NT2/D1 (cell line): ENCODE results near the gene RNF32.

Source experiments
- SUZ12 ChIP-seq: IDR thresholded peaks from 2 replicates; pipeline ENCODE4 v1.6.1; 2011; ENCODE audit not compliant: insufficient read length, insufficient read depth; ENCODE audit errors: extremely low read depth
- YY1 ChIP-seq: IDR thresholded peaks from 2 replicates; pipeline ENCODE4 v1.6.1; 2011; ENCODE audit not compliant: insufficient read length, insufficient read depth
- ZNF274 ChIP-seq: IDR thresholded peaks from 2 replicates; pipeline ENCODE4 v1.6.1; 2011; ENCODE audit warnings: mild to moderate bottlenecking, low read depth, low read length

- no peak for TF ChIP-seq YY1
- TF ChIP-seq ZNF274, result no peak
- no peak for TF ChIP-seq SUZ12
These were observed 39.7 kb downstream of the RNF32 start for GRCh38 chr7:156680281-156680680.
